ENCODE results near the gene OPCML.

DNA sequence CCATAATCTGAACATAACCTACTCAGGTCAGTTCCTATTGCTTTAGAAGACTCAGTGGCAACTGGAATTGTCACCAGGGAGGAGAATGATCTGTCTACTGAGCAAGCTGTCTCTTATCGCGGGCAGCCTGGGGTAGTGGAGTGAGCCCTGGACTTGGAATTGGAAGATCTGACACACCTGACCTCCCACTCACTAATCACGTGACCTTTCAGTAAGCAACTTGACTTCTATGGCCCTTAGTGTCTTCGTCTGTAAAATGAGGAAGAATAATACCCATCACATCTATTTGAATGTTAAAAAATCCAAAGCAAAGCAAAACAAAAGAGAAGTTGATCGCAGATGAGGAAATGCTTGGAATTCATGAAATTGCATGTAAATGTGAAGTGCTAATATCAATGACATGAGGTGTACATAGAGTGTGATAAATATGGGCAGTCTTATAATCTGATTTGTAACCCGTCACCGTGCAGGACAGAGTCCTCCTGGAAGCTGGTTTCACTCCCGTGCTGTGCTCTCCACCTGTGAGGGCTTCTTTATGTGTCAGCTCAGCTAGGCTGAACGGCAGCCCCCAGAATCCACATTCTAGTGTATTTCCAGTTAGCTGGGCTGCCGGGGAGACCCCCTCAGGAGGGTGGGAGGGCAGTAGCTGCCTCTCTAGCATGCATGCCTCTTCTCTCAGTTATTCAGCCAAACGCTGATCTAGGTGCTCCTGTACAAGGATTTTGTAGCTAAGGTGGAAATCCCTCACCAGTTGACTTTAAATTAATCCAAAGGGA, 482.9 kb downstream of the OPCML start:
- TF ChIP-seq, protein P1, sequence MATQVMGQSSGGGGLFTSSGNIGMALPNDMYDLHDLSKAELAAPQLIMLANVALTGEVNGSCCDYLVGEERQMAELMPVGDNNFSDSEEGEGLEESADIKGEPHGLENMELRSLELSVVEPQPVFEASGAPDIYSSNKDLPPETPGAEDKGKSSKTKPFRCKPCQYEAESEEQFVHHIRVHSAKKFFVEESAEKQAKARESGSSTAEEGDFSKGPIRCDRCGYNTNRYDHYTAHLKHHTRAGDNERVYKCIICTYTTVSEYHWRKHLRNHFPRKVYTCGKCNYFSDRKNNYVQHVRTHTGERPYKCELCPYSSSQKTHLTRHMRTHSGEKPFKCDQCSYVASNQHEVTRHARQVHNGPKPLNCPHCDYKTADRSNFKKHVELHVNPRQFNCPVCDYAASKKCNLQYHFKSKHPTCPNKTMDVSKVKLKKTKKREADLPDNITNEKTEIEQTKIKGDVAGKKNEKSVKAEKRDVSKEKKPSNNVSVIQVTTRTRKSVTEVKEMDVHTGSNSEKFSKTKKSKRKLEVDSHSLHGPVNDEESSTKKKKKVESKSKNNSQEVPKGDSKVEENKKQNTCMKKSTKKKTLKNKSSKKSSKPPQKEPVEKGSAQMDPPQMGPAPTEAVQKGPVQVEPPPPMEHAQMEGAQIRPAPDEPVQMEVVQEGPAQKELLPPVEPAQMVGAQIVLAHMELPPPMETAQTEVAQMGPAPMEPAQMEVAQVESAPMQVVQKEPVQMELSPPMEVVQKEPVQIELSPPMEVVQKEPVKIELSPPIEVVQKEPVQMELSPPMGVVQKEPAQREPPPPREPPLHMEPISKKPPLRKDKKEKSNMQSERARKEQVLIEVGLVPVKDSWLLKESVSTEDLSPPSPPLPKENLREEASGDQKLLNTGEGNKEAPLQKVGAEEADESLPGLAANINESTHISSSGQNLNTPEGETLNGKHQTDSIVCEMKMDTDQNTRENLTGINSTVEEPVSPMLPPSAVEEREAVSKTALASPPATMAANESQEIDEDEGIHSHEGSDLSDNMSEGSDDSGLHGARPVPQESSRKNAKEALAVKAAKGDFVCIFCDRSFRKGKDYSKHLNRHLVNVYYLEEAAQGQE (IDR thresholded peaks at IDR 0.05; ENCODE audit: insufficient read depth in 1 of 2, low read depth in 2 of 2, low read length in 1 of 2) = no peak
- TF ChIP-seq CTCF (IDR thresholded peaks at IDR 0.05) (no peak), POLR2AphosphoS5 (IDR thresholded peaks at IDR 0.05; ENCODE audit: low read depth, low read length) (no peak), SIN3A (IDR thresholded peaks at IDR 0.05; ENCODE audit: borderline replicate concordance, insufficient read depth, low read depth, low read length) (no peak)
